Endothelial cell of umbilical vein (primary cell): ENCODE measurements around the gene PERM1. TPM values are rescaled to one million over a fixed set of nuclear protein-coding genes. Genes with fewer than 3 reads are reported as not detected.

Source experiments
- BruUV-seq: library from RNA; stranded (reverse); fragments of 400-500 nt; replicated peaks from 2 replicates; lab custom pipeline; 2021; lab: Mats Ljungman, UMichigan
- CTCF ChIA-PET: fragments of 300-600, 350-600 bp; sonication (Branson Sonifier 250); formaldehyde crosslinking; loops from one replicate; lab custom pipeline; 2021; ENCODE audit warnings: antibody characterized with exemption, inconsistent platforms; lab: Charles Lee
- POLR2A ChIA-PET: fragments of 300-600, 350-600 bp; sonication (Branson Sonifier 250); formaldehyde crosslinking; loops from one replicate; lab custom pipeline; 2021; ENCODE audit warnings: antibody characterized with exemption, inconsistent platforms; lab: Charles Lee
- DNase-seq: peaks from one replicate; pipeline ENCODE4 v3.0.0-alpha.2; 2011; ENCODE audit warnings: low read depth, low spot score
- FAIRE-seq: peaks from 2 replicates; lab custom pipeline; 2011; peaks lifted over from hg19 to GRCh38; lab: Jason Lieb, UNC
- H2AFZ ChIP-seq: 2 replicates; pipeline ENCODE4 v1.6.0; 2012; ENCODE audit warnings: low read depth, low read length, control low read depth, inconsistent platforms
- H3K27ac ChIP-seq: 2 replicates; pipeline ENCODE4 v1.5.1; 2011; ENCODE audit warnings: low read depth, mild to moderate bottlenecking, control low read depth, low read length, moderate library complexity; ENCODE audit not compliant: insufficient read depth
- H3K27me3 ChIP-seq, 2 experiments: 2 replicates each; pipeline versions ENCODE4 v1.6.0 to v1.6.1; 2011; ENCODE audit warnings: low read length in 2 of 2, mixed read lengths in 1 of 2; ENCODE audit not compliant: control insufficient read depth in 2 of 2, insufficient read depth in 2 of 2
- H3K36me3 ChIP-seq, 2 experiments: 2 replicates in 1 of 2; 3 replicates in 1 of 2; pipeline ENCODE4 v1.5.1; 2011; ENCODE audit warnings: low read length in 2 of 2, mild to moderate bottlenecking in 1 of 2, moderate library complexity in 1 of 2; ENCODE audit not compliant: control insufficient read depth in 2 of 2, insufficient read depth in 2 of 2; ENCODE audit errors: extremely low read depth in 1 of 2
- H3K4me1 ChIP-seq: 3 replicates; pipeline ENCODE4 v1.5.1; 2011; ENCODE audit warnings: mild to moderate bottlenecking, low read length; ENCODE audit not compliant: control insufficient read depth, insufficient read depth; ENCODE audit errors: extremely low read depth
- H3K4me2 ChIP-seq: 2 replicates; pipeline ENCODE4 v1.6.1; 2011; ENCODE audit warnings: low read length, control low read depth, mixed read lengths; ENCODE audit not compliant: insufficient read depth
- H3K4me3 ChIP-seq, 3 experiments: fragments of 200-600 bp in 1 of 3; sonication (generic), shearing (Covaris generic) in 1 of 3; replicated peaks in 1 of 3; 2 replicates each; pipeline ENCODE4 v1.5.1; 2011 to 2016; ENCODE audit warnings: control low read depth in 3 of 3, low read length in 3 of 3, mild to moderate bottlenecking in 2 of 3, inconsistent platforms in 1 of 3, low read depth in 1 of 3, moderate library complexity in 1 of 3; ENCODE audit not compliant: insufficient read depth in 1 of 3
- H3K79me2 ChIP-seq: 2 replicates; pipeline ENCODE4 v1.6.0; 2012; ENCODE audit warnings: low read length, inconsistent platforms; ENCODE audit not compliant: control insufficient read depth, insufficient read depth
- H3K9ac ChIP-seq: replicated peaks from 2 replicates; pipeline ENCODE3; 2011; ENCODE audit warnings: low read length, control low read depth; ENCODE audit not compliant: insufficient read depth; ENCODE audit errors: extremely low read depth
- H3K9me1 ChIP-seq: replicated peaks from 3 replicates; pipeline ENCODE4 v1.6.0; 2011; ENCODE audit warnings: mild to moderate bottlenecking, low read length; ENCODE audit not compliant: control insufficient read depth, insufficient read depth; ENCODE audit errors: extremely low read depth
- H3K9me3 ChIP-seq: replicated peaks from 2 replicates; pipeline ENCODE4 v1.5.1; 2012; ENCODE audit warnings: low read length, inconsistent platforms; ENCODE audit not compliant: control insufficient read depth, insufficient read depth
- H4K20me1 ChIP-seq: replicated peaks from 2 replicates; pipeline ENCODE3; 2011; ENCODE audit warnings: mild to moderate bottlenecking, low read length; ENCODE audit not compliant: control insufficient read depth, insufficient read depth; ENCODE audit errors: extremely low read depth
- CTCF ChIP-seq, 2 donors: IDR thresholded peaks; 1 replicate in 1 of 2; 2 replicates in 1 of 2; pipeline ENCODE4 v1.5.1; 2011; ENCODE audit warnings: low read length in 2 of 2, mild to moderate bottlenecking in 2 of 2, moderate library complexity in 2 of 2, control low read depth in 1 of 2, inconsistent platforms in 1 of 2, low read depth in 1 of 2; ENCODE audit not compliant: insufficient read depth in 1 of 2; ENCODE audit errors: extremely low read depth in 1 of 2
- EZH2 ChIP-seq: IDR thresholded peaks from 2 replicates; pipeline ENCODE4 v1.6.1; 2012; ENCODE audit warnings: borderline replicate concordance, low read depth, mild to moderate bottlenecking, moderate library complexity, low read length, inconsistent platforms; ENCODE audit not compliant: severe bottlenecking
- FOS ChIP-seq: IDR thresholded peaks from 2 replicates; pipeline ENCODE4 v1.6.1; 2011; ENCODE audit warnings: mild to moderate bottlenecking, low read length, moderate library complexity, borderline replicate concordance; ENCODE audit not compliant: insufficient read depth
- GATA2 ChIP-seq: IDR thresholded peaks from 2 replicates; pipeline ENCODE4 v1.7.0; 2011; ENCODE audit warnings: low read depth, mild to moderate bottlenecking, moderate library complexity, mixed read lengths, low read length; ENCODE audit not compliant: insufficient read length, insufficient read depth
- JUN ChIP-seq: IDR thresholded peaks from 2 replicates; pipeline ENCODE4 v1.6.1; 2011; ENCODE audit warnings: borderline replicate concordance, low read depth; ENCODE audit not compliant: insufficient read length, insufficient read depth
- MAX ChIP-seq: IDR thresholded peaks from 2 replicates; pipeline ENCODE4 v1.6.1; 2011; ENCODE audit not compliant: insufficient read depth, insufficient read length
- MYC ChIP-seq: IDR thresholded peaks from one replicate; pipeline ENCODE4 v1.6.1; 2011; ENCODE audit warnings: mild to moderate bottlenecking, low read depth, low read length
- POLR2A ChIP-seq: IDR thresholded peaks from 2 replicates; pipeline ENCODE4 v1.6.1; 2012; ENCODE audit warnings: low read depth, mild to moderate bottlenecking, control low read depth, low read length
- POLR2AphosphoS5 ChIP-seq: IDR thresholded peaks from 2 replicates; pipeline ENCODE4 v1.6.1; 2012; ENCODE audit warnings: low read depth, mild to moderate bottlenecking, control low read depth, low read length, moderate library complexity; ENCODE audit not compliant: insufficient read depth
- dilution Hi-C: fragments of 300-500 bp; cut with MboI; formaldehyde crosslinking; loops from one replicate; pipeline ENCODE4 v1.15.0; 2019; ENCODE audit warnings: low sequenced_read_pairs; ENCODE audit not compliant: extremely low pct_ligation_motif_present
- intact Hi-C: fragments of 100-400 bp; cut with micrococcal nuclease; formaldehyde crosslinking; loops from one replicate; pipeline ENCODE4 v1.10.0; 2022
- polyA plus RNA-seq, 4 experiments: library from polyadenylated mRNA; depleted of rRNA in 3 of 4; stranded (reverse) in 3 of 4; unstranded in 1 of 4; fragments of >200 nt; gene quantifications; 2 replicates each; pipeline versions ENCODE4 v1.2.1 to v1.2.3, GENCODE V29; 2011 to 2012; ENCODE audit warnings: missing spikeins in 1 of 4
- total RNA-seq: library from RNA; stranded (reverse); gene quantifications from 2 replicates; pipeline ENCODE4 v1.2.3, GENCODE V29; 2021

The PERM1 gene
- total and polyA plus RNA-seq, 2 donors (not counting 3 experiments of a cell fraction or from before 2014, with no cell fraction given), result not detected

DNA sequence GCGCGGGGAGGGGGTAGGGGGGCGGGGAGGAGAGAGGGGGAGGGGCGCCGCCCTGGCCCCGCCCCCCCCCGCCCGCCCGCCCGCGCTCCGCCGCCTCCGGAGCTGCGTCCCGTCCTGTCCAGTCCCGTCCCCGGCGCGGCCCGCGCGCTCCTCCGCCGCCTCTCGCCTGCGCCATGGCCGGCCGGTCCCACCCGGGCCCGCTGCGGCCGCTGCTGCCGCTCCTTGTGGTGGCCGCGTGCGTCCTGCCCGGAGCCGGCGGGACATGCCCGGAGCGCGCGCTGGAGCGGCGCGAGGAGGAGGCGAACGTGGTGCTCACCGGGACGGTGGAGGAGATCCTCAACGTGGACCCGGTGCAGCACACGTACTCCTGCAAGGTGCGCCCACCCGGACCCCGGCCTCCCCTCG is 38.1 kb upstream of the PERM1 start, which contains the start of gene AGRN:
AGRN (plus strand) TSS at position 121 of the 405 bp plus-strand sequence; CDS start at position 174, 53 bp downstream.
- no peaks in the 10 kb centered on the region for H3K36me3 ChIP-seq
- H3K27ac ChIP-seq, result no peak within 1 kb of the TSS
- BruUV-seq, result no TSS peak
- H4K20me1 ChIP-seq, result no peaks in the 10 kb centered on the region
- intact Hi-C loops, result loop anchor here (1.0 to 2.0 kb wide), 2 partner anchors 21 to 43 kb away; no protein-coding TSS in a partner anchor
- TF ChIP-seq JUN (no peak), POLR2A (peak; percentile 55)
- ChIA-PET CTCF (interaction anchor here (1.0 to 3.4 kb wide), 7 partner anchors 12 to 271 kb away, joined by 3 to 22 read pairs (median 4); partner anchors contain the start of gene HES4), POLR2A (no interaction called here)
- peaks cover 13% of the 10 kb centered on the region for H3K4me1 ChIP-seq
- H3K27me3 ChIP-seq, result no peaks in the 10 kb centered on the region
- H3K9me3 ChIP-seq, result no peaks in the 10 kb centered on the region
- DNase-seq (no peak), FAIRE-seq (no peak)
- peak within 1 kb of the TSS; percentile 71 for H3K4me2 ChIP-seq
- H3K9me1 ChIP-seq, result no peaks in the 10 kb centered on the region
- peak within 1 kb of the TSS; percentile 26 to 71 (median 62) for H3K4me3 ChIP-seq
- peak within 1 kb of the TSS; percentile 88 for H2AFZ ChIP-seq
- peak within 1 kb of the TSS; percentile 31 for H3K9ac ChIP-seq
- dilution Hi-C loops, result no loop called here
- no peaks in the 10 kb centered on the region for H3K79me2 ChIP-seq

DNA sequence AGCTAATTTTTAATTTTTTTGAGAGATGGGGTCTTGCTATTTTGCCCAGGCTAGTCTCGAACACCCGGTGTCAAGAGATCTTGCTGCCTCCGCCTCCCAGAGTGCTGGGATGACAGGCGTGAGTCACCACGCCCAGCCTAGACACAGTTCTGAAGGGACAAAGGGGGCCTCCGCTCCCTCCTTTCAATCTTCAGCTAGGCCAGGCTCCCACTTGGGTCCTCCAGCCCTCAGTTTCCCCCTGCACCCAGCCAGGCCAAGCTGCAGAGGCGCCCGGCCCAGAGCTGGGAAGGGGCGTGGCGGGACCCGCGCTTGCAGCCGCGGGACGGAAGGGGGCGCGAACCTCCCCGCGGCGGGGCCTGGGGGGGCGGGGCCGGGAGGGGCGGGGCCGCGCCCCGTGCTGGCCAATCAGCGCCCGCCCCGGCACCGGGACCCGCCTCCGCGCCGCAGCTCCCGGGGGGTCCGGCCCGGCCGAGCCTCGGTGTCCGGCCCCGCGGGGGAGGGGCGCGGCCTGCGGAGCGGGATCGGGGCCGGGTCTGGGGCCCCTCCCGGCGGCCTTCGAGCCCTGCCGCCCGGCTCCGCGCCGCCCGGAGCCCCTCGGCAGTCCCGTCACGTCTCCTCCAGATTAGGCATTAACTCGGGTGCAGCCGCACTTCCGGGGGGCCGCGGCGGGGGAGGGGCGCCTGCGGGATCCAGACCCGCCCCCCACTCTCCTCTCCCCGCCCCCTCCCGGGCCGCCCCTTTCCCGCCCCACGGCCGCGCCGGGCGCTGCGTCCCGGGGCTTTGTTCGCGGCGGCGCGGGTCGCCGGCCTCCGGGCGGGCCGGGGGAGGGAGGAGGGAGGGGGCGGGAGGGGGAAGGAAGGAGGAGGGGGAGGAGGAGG is 37.5 kb upstream of the PERM1 start:
- H4K20me1 ChIP-seq, result no peaks in the 10 kb centered on the region
- DNase-seq (peak; percentile 64), FAIRE-seq (peak; percentile 84)
- CTCF ChIA-PET, result interaction anchor here (0.6 to 3.4 kb wide), 9 partner anchors 13 to 272 kb away, joined by 3 to 22 read pairs (median 4); partner anchors contain the start of genes HES4 and UBE2J2
- H3K27me3 ChIP-seq, result no peaks in the 10 kb centered on the region
- TF ChIP-seq CTCF (IDR thresholded peaks at IDR 0.05; ENCODE audit: extremely low read depth in 1 of 2, insufficient read depth in 1 of 2, low read depth in 1 of 2, low read length in 2 of 2) (peak; percentile 21 to 54), POLR2A (peak; percentile 10), JUN (no peak), FOS (no peak), POLR2AphosphoS5 (peak; percentile 31), MYC (no peak), MAX (no peak), GATA2 (no peak), EZH2 (no peak)
- dilution Hi-C loops (no loop called here), intact Hi-C loops (loop anchor here (1.0 kb wide), 1 partner anchor 44 kb away; no protein-coding TSS in a partner anchor)
- no peak overlapping the region for H3K4me2 ChIP-seq
- no TSS peak for BruUV-seq
- no peaks in the 10 kb centered on the region for H3K36me3 ChIP-seq
- peak overlapping the region; percentile 88 for H2AFZ ChIP-seq
- no peaks in the 10 kb centered on the region for H3K9me3 ChIP-seq
- POLR2A ChIA-PET, result interaction anchor here (0.6 kb wide), 1 partner anchor 14 kb away, joined by 4 read pairs; no protein-coding TSS in a partner anchor
- H3K9ac ChIP-seq, result peak overlapping the region; percentile 31
- H3K79me2 ChIP-seq, result no peaks in the 10 kb centered on the region
- no peaks in the 10 kb centered on the region for H3K9me1 ChIP-seq
- H3K4me1 ChIP-seq, result peaks cover 7% of the 10 kb centered on the region
- H3K4me3 ChIP-seq, result peak overlapping the region in 1 of 3 experiments; percentile 38
- no peak overlapping the region for H3K27ac ChIP-seq
